Activated CD8-positive, alpha-beta memory T cell treated with anti-CD3 and anti-CD28 coated beads, Interleukin-2, amount 10 ng/mL, durations not matched to agents 7 days and 5 days (primary cell): ENCODE data around the gene BSN. TPM values are rescaled to one million over a fixed set of nuclear protein-coding genes. Genes with fewer than 3 reads are reported as not detected.
A peak's percentile ranks its signal among the peaks of the same experiment; 100 is the strongest.

Source experiments
- ATAC-seq: fragments of 150-1000 bp; cut with Tn5 transposase; one replicate; pipeline ENCODE4 v1.10.0; 2021; ENCODE audit warnings: moderate library complexity
- CTCF ChIA-PET: fragments of 350-600 bp; sonication (Branson Sonifier 250); formaldehyde crosslinking; loops from one replicate; lab custom pipeline; 2021; ENCODE audit warnings: antibody characterized with exemption; lab: Charles Lee
- DNase-seq: peaks from one replicate; pipeline ENCODE4 v3.0.0-alpha.2; 2020
- H3K27ac Mint-ChIP-seq: one replicate; pipeline ENCODE4 v1.8.0; 2021; ENCODE audit warnings: mild to moderate bottlenecking, mixed read lengths
- H3K27me3 Mint-ChIP-seq: one replicate; pipeline ENCODE4 v1.8.0; 2021; ENCODE audit warnings: mixed read lengths
- H3K36me3 Mint-ChIP-seq: one replicate; pipeline ENCODE4 v1.8.0; 2021; ENCODE audit warnings: mild to moderate bottlenecking, mixed read lengths
- H3K4me1 Mint-ChIP-seq: one replicate; pipeline ENCODE4 v1.8.0; 2021; ENCODE audit warnings: mixed read lengths
- H3K4me3 Mint-ChIP-seq: one replicate; pipeline ENCODE4 v1.8.0; 2021; ENCODE audit warnings: mild to moderate bottlenecking, moderate library complexity, mixed read lengths
- H3K9me3 Mint-ChIP-seq: one replicate; pipeline ENCODE4 v1.8.0; 2022; ENCODE audit warnings: low read depth, mixed read lengths
- total RNA-seq, 2 experiments: library from RNA; stranded (reverse); gene quantifications; one replicate each; pipeline ENCODE4 v1.2.3, GENCODE V29; 2021

BSN gene
- total RNA-seq, 2 experiments from 2014 or later: 0.12 TPM

- CTCF ChIA-PET: interaction anchor here (0.8 to 5.4 kb wide), 3 partner anchors 11 to 1033 kb away, joined by 3 to 272 read pairs (median 3); partner anchors contain the start of gene SLC26A6
- no peak overlapping the region for H3K4me3 Mint-ChIP-seq
- H3K4me1 Mint-ChIP-seq: peaks cover 18% of the 10 kb centered on the region
- H3K9me3 Mint-ChIP-seq: no peaks in the 10 kb centered on the region
- H3K27me3 Mint-ChIP-seq: no peaks in the 10 kb centered on the region
- no peaks in the 10 kb centered on the region for H3K36me3 Mint-ChIP-seq
- DNase-seq: no peak
- ATAC-seq: no peak
- H3K27ac Mint-ChIP-seq: no peak overlapping the region
Observed at GRCh38 chr3:49668861-49669260, 114.6 kb downstream of the BSN start.

- CTCF ChIA-PET: interaction anchor here (0.8 to 5.4 kb wide), 3 partner anchors 10 to 1034 kb away, joined by 3 to 272 read pairs (median 3); partner anchors contain the start of gene SLC26A6
- Mint-ChIP-seq H3K4me1 (peaks cover 18% of the 10 kb centered on the region), H3K27ac (no peak overlapping the region), H3K27me3 (no peaks in the 10 kb centered on the region), H3K9me3 (no peaks in the 10 kb centered on the region), H3K4me3 (no peak overlapping the region), H3K36me3 (no peaks in the 10 kb centered on the region)
- DNase-seq (no peak), ATAC-seq (no peak)
Observed at GRCh38 chr3:49669352-49669751, 115.1 kb downstream of the BSN start.

- ATAC-seq: no peak
- Mint-ChIP-seq H3K27me3 (no peaks in the 10 kb centered on the region), H3K4me3 (no peak overlapping the region), H3K4me1 (peaks cover 28% of the 10 kb centered on the region), H3K27ac (no peak overlapping the region), H3K36me3 (peaks cover 5% of the 10 kb centered on the region), H3K9me3 (no peaks in the 10 kb centered on the region)
- CTCF ChIA-PET: interaction anchor here (0.7 to 5.4 kb wide), 17 partner anchors 8 to 201 kb away, joined by 3 to 272 read pairs (median 4); partner anchors contain the start of genes BSN and DAG1
- DNase-seq: no peak
Observed at GRCh38 chr3:49670940-49671290, 116.6 kb downstream of the BSN start.

GRCh38 chr3:49671291-49672288, 117.3 kb downstream of the BSN start:
- Mint-ChIP-seq H3K27me3 (no peaks in the 10 kb centered on the region), H3K4me3 (peak overlapping the region; percentile 50), H3K27ac (peak overlapping the region; percentile 66), H3K36me3 (peaks cover 7% of the 10 kb centered on the region), H3K4me1 (peaks cover 30% of the 10 kb centered on the region), H3K9me3 (no peaks in the 10 kb centered on the region)
- ATAC-seq: no peak
- CTCF ChIA-PET: interaction anchor here (0.6 to 5.4 kb wide), 34 partner anchors 9 to 815 kb away, joined by 3 to 272 read pairs (median 4); partner anchors contain the start of genes BSN, DAG1, KLHDC8B and NICN1
- DNase-seq: peak; percentile 82

GRCh38 chr3:49673121-49673714, 118.9 kb downstream of the BSN start:
- H3K27me3 Mint-ChIP-seq: no peaks in the 10 kb centered on the region
- peaks cover 34% of the 10 kb centered on the region for H3K4me1 Mint-ChIP-seq
- ATAC-seq (no peak), DNase-seq (no peak)
- CTCF ChIA-PET: interaction anchor here (0.7 to 5.4 kb wide), 8 partner anchors 28 to 257 kb away, joined by 3 to 272 read pairs (median 4); partner anchors contain the start of gene BSN
- peak overlapping the region; percentile 99 for H3K27ac Mint-ChIP-seq
- no peaks in the 10 kb centered on the region for H3K9me3 Mint-ChIP-seq
- peak overlapping the region; percentile 96 for H3K4me3 Mint-ChIP-seq
- H3K36me3 Mint-ChIP-seq: peaks cover 12% of the 10 kb centered on the region

GRCh38 chr3:49673715-49674496, 119.6 kb downstream of the BSN start, which contains the start of gene APEH:
TSS of gene APEH (plus strand) at chr3:49674351. CDS start at chr3:49674402, 51 bp downstream.
- CTCF ChIA-PET: interaction anchor here (0.7 to 5.4 kb wide), 7 partner anchors 28 to 140 kb away, joined by 3 to 272 read pairs (median 4); partner anchors contain the start of gene BSN
- ATAC-seq: peak; percentile 87
- DNase-seq: peak; percentile 99
- H3K27me3 Mint-ChIP-seq: no peaks in the 10 kb centered on the region
- H3K4me3 Mint-ChIP-seq: peak within 1 kb of the TSS; percentile 96
- peaks cover 13% of the 10 kb centered on the region for H3K36me3 Mint-ChIP-seq
- H3K4me1 Mint-ChIP-seq: peaks cover 34% of the 10 kb centered on the region
- H3K9me3 Mint-ChIP-seq: no peaks in the 10 kb centered on the region
- peak within 1 kb of the TSS; percentile 99 for H3K27ac Mint-ChIP-seq

GRCh38 chr3:49674497-49674983, 120.3 kb downstream of the BSN start:
- Mint-ChIP-seq H3K4me3 (peak overlapping the region; percentile 96), H3K27ac (peak overlapping the region; percentile 99), H3K9me3 (no peaks in the 10 kb centered on the region), H3K4me1 (peaks cover 34% of the 10 kb centered on the region), H3K36me3 (peaks cover 13% of the 10 kb centered on the region), H3K27me3 (no peaks in the 10 kb centered on the region)
- CTCF ChIA-PET: no interaction called here
- peak; percentile 22 for ATAC-seq
- no peak for DNase-seq

- Mint-ChIP-seq H3K36me3 (peaks cover 17% of the 10 kb centered on the region), H3K9me3 (no peaks in the 10 kb centered on the region), H3K4me1 (peaks cover 34% of the 10 kb centered on the region), H3K27me3 (no peaks in the 10 kb centered on the region), H3K4me3 (no peak overlapping the region), H3K27ac (no peak overlapping the region)
- DNase-seq: no peak
- CTCF ChIA-PET: interaction anchor here (3.6 kb wide), 1 partner anchor 136 kb away, joined by 21 read pairs; no protein-coding TSS in a partner anchor
- no peak for ATAC-seq
Observed at GRCh38 chr3:49675912-49676311, 121.6 kb downstream of the BSN start.

- no peak overlapping the region for H3K4me3 Mint-ChIP-seq
- H3K9me3 Mint-ChIP-seq: no peaks in the 10 kb centered on the region
- DNase-seq (no peak), ATAC-seq (no peak)
- H3K27ac Mint-ChIP-seq: no peak overlapping the region
- CTCF ChIA-PET: no interaction called here
- H3K4me1 Mint-ChIP-seq: peaks cover 13% of the 10 kb centered on the region
- H3K36me3 Mint-ChIP-seq: peaks cover 21% of the 10 kb centered on the region
- no peaks in the 10 kb centered on the region for H3K27me3 Mint-ChIP-seq
Observed at GRCh38 chr3:49680493-49681231, 126.4 kb downstream of the BSN start.

- Mint-ChIP-seq H3K27ac (no peak overlapping the region), H3K9me3 (no peaks in the 10 kb centered on the region), H3K36me3 (peaks cover 18% of the 10 kb centered on the region), H3K27me3 (no peaks in the 10 kb centered on the region), H3K4me1 (peaks cover 9% of the 10 kb centered on the region), H3K4me3 (no peak overlapping the region)
- no peak for DNase-seq
- ATAC-seq: no peak
- CTCF ChIA-PET: no interaction called here
Observed at GRCh38 chr3:49681232-49681522, 126.9 kb downstream of the BSN start.

- Mint-ChIP-seq H3K4me1 (peaks cover 7% of the 10 kb centered on the region), H3K36me3 (peaks cover 17% of the 10 kb centered on the region), H3K27ac (no peak overlapping the region), H3K27me3 (no peaks in the 10 kb centered on the region), H3K4me3 (no peak overlapping the region), H3K9me3 (no peaks in the 10 kb centered on the region)
- ATAC-seq: no peak
- no peak for DNase-seq
- CTCF ChIA-PET: no interaction called here
Observed at GRCh38 chr3:49681543-49681942, 127.3 kb downstream of the BSN start.

- Mint-ChIP-seq H3K27ac (no peak overlapping the region), H3K4me1 (peaks cover 8% of the 10 kb centered on the region), H3K36me3 (peaks cover 12% of the 10 kb centered on the region), H3K4me3 (no peak overlapping the region), H3K9me3 (no peaks in the 10 kb centered on the region), H3K27me3 (peaks cover 6% of the 10 kb centered on the region)
- no peak for DNase-seq
- ATAC-seq: no peak
- CTCF ChIA-PET: no interaction called here
Observed at GRCh38 chr3:49683162-49683561, 128.9 kb downstream of the BSN start.
